PFSK-1 (cell line): ENCODE data around the gene STK11.

Source experiments
- FOXP2 ChIP-seq: optimal IDR thresholded peaks from 2 replicates; pipeline ENCODE3; 2011; ENCODE audit warnings: borderline replicate concordance, control low read depth, inconsistent platforms; ENCODE audit not compliant: insufficient read depth; ENCODE audit errors: extremely low read length, extremely low read depth
- POLR2AphosphoS5 ChIP-seq: IDR thresholded peaks from 2 replicates; pipeline ENCODE4 v1.6.1; 2012; ENCODE audit warnings: low read depth, mild to moderate bottlenecking, control low read depth, low read length, moderate library complexity
- SIN3A ChIP-seq: IDR thresholded peaks from 2 replicates; pipeline ENCODE4 v1.6.1; 2012; ENCODE audit warnings: mild to moderate bottlenecking, low read length, moderate library complexity, borderline replicate concordance; ENCODE audit not compliant: insufficient read depth
- TAF1 ChIP-seq: IDR thresholded peaks from 2 replicates; pipeline ENCODE4 v1.6.1; 2012; ENCODE audit warnings: low read length, control low read depth, borderline replicate concordance; ENCODE audit not compliant: insufficient read depth
- TF ChIP-seq, protein P1 (sequence below), 2 experiments: IDR thresholded peaks; 2 replicates each; pipeline versions ENCODE4 v1.6.1 to v1.8.0; 2011 to 2012; ENCODE audit warnings: low read depth in 2 of 2, low read length in 2 of 2, control low read depth in 1 of 2, inconsistent platforms in 1 of 2, mild to moderate bottlenecking in 1 of 2, moderate library complexity in 1 of 2; ENCODE audit not compliant: insufficient read depth in 1 of 2

DNA sequence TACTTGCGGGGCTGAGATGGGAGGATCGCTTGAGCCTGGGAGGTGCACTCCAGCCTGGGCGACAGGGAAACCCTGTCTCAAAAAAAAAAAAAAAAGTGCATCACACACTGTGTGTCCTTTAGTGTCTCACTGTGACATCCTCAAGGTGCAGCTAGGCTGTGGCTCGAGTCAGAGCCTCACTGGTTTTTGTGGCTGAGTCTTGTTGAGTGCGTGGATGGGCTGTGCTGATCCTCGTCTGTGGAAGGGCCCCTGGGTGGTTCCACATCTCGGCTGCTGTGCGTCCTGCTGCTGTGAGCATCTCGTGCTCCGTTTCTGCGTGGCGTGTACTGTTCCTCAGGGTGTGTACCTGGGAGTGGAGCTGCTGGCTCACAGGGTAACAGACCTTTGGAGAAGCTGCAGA is 11.2 kb downstream of the STK11 start:
- TF ChIP-seq, protein P1, sequence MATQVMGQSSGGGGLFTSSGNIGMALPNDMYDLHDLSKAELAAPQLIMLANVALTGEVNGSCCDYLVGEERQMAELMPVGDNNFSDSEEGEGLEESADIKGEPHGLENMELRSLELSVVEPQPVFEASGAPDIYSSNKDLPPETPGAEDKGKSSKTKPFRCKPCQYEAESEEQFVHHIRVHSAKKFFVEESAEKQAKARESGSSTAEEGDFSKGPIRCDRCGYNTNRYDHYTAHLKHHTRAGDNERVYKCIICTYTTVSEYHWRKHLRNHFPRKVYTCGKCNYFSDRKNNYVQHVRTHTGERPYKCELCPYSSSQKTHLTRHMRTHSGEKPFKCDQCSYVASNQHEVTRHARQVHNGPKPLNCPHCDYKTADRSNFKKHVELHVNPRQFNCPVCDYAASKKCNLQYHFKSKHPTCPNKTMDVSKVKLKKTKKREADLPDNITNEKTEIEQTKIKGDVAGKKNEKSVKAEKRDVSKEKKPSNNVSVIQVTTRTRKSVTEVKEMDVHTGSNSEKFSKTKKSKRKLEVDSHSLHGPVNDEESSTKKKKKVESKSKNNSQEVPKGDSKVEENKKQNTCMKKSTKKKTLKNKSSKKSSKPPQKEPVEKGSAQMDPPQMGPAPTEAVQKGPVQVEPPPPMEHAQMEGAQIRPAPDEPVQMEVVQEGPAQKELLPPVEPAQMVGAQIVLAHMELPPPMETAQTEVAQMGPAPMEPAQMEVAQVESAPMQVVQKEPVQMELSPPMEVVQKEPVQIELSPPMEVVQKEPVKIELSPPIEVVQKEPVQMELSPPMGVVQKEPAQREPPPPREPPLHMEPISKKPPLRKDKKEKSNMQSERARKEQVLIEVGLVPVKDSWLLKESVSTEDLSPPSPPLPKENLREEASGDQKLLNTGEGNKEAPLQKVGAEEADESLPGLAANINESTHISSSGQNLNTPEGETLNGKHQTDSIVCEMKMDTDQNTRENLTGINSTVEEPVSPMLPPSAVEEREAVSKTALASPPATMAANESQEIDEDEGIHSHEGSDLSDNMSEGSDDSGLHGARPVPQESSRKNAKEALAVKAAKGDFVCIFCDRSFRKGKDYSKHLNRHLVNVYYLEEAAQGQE (IDR thresholded peaks at IDR 0.05; ENCODE audit: insufficient read depth in 1 of 2, low read depth in 2 of 2, low read length in 2 of 2), result no peak
- TF ChIP-seq POLR2AphosphoS5 (no peak), TAF1 (no peak), SIN3A (no peak), FOXP2 (no peak)
